ENCODE data around the gene RPA1. TPM values are rescaled to one million over a fixed set of nuclear protein-coding genes. Genes with fewer than 3 reads are reported as not detected.
"Not testable (repeated sequence)": the region's sequence is repeated elsewhere in the genome, so short reads cannot be mapped to it uniquely, and the experiment has no call there.

The RPA1 gene
- total RNA-seq, 1 donor from 2014 or later = 56.6 TPM

DNA sequence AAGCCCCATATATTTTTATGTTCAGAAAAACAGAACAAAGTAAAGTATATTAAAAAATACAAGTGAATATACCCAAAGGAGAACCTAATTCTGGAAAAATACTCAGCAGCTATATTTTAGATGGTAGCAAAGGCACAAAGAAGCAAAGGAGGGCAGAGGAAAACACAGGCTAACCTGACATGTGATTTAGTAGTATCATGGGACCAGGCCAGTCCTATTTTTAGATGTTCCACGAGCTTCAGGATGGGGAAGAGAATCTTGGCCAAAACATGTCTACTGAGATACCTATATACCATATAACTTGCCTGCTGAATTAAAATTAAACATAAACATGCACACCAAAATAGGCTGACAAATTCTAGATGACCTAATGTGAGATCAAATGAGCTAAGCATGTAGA is 33.0 kb upstream of the RPA1 start:
- Mint-ChIP-seq H3K27me3 (ENCODE audit: low read depth) (no peaks in the 10 kb centered on the region), H3K36me3 (ENCODE audit: low read depth) (peaks cover 11% of the 10 kb centered on the region), H3K9me3 (ENCODE audit: low read depth) (no peaks in the 10 kb centered on the region), H3K27ac (ENCODE audit: unreplicated experiment) (peak overlapping the region; percentile 58), H3K4me1 (ENCODE audit: low read depth) (peaks cover 14% of the 10 kb centered on the region), H3K4me3 (ENCODE audit: unreplicated experiment) (no peak overlapping the region)
- no peak for DNase-seq (ENCODE audit: low spot score)
- TF ChIP-seq, protein P1, sequence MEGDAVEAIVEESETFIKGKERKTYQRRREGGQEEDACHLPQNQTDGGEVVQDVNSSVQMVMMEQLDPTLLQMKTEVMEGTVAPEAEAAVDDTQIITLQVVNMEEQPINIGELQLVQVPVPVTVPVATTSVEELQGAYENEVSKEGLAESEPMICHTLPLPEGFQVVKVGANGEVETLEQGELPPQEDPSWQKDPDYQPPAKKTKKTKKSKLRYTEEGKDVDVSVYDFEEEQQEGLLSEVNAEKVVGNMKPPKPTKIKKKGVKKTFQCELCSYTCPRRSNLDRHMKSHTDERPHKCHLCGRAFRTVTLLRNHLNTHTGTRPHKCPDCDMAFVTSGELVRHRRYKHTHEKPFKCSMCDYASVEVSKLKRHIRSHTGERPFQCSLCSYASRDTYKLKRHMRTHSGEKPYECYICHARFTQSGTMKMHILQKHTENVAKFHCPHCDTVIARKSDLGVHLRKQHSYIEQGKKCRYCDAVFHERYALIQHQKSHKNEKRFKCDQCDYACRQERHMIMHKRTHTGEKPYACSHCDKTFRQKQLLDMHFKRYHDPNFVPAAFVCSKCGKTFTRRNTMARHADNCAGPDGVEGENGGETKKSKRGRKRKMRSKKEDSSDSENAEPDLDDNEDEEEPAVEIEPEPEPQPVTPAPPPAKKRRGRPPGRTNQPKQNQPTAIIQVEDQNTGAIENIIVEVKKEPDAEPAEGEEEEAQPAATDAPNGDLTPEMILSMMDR (IDR thresholded peaks at IDR 0.05) = no peak

DNA sequence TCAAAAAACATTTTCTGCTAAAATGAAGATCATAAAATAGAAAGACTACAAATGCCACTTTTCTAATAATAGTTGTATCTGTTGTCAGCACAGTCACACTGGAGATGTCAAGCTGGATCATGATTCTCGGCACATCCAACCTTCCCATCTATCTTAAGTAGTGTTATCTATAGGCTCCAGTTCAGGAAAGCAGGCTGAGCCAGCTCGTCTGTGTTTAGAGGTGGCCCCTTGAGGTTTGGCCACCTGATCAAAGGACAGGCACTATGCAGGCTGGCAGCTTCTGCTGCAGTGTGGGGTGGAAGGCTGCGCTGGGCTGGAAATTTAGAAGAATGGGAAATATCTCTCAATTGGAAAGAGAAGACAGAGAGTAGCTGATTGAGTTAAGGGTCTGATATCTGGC is 32.5 kb upstream of the RPA1 start:
- H3K36me3 Mint-ChIP-seq (ENCODE audit: low read depth) = peaks cover 11% of the 10 kb centered on the region
- no peaks in the 10 kb centered on the region for H3K27me3 Mint-ChIP-seq (ENCODE audit: low read depth)
- DNase-seq (ENCODE audit: low spot score) = no peak
- peaks cover 14% of the 10 kb centered on the region for H3K4me1 Mint-ChIP-seq (ENCODE audit: low read depth)
- H3K4me3 Mint-ChIP-seq (ENCODE audit: unreplicated experiment) = no peak overlapping the region
- TF ChIP-seq, protein P1 (IDR thresholded peaks at IDR 0.05) = no peak
- peak overlapping the region; percentile 58 for H3K27ac Mint-ChIP-seq (ENCODE audit: unreplicated experiment)
- no peaks in the 10 kb centered on the region for H3K9me3 Mint-ChIP-seq (ENCODE audit: low read depth)

- not testable (repeated sequence) for H3K9me3 Mint-ChIP-seq (ENCODE audit: low read depth); H3K27me3 Mint-ChIP-seq (ENCODE audit: low read depth); DNase-seq (ENCODE audit: low spot score); H3K27ac Mint-ChIP-seq (ENCODE audit: unreplicated experiment); H3K4me3 Mint-ChIP-seq (ENCODE audit: unreplicated experiment)
- Mint-ChIP-seq H3K36me3 (ENCODE audit: low read depth) (peaks cover 11% of the 10 kb centered on the region), H3K4me1 (ENCODE audit: low read depth) (peaks cover 14% of the 10 kb centered on the region)
These were observed 32.0 kb upstream of the RPA1 start for GRCh38 chr17:1797846-1798245.

GRCh38 chr17:1800240-1800639 is 29.6 kb upstream of the RPA1 start:
- H3K36me3 Mint-ChIP-seq (ENCODE audit: low read depth) = peaks cover 15% of the 10 kb centered on the region
- no peak overlapping the region for H3K27ac Mint-ChIP-seq (ENCODE audit: unreplicated experiment)
- peaks cover 10% of the 10 kb centered on the region for H3K4me1 Mint-ChIP-seq (ENCODE audit: low read depth)
- peak; percentile 34 for DNase-seq (ENCODE audit: low spot score)
- TF ChIP-seq, protein P1 (IDR thresholded peaks at IDR 0.05) = no peak
- H3K9me3 Mint-ChIP-seq (ENCODE audit: low read depth) = no peaks in the 10 kb centered on the region
- H3K4me3 Mint-ChIP-seq (ENCODE audit: unreplicated experiment) = no peak overlapping the region
- H3K27me3 Mint-ChIP-seq (ENCODE audit: low read depth) = no peaks in the 10 kb centered on the region

GRCh38 chr17:1800712-1801111 is 29.1 kb upstream of the RPA1 start:
- no peaks in the 10 kb centered on the region for H3K27me3 Mint-ChIP-seq (ENCODE audit: low read depth)
- H3K4me3 Mint-ChIP-seq (ENCODE audit: unreplicated experiment) = no peak overlapping the region
- H3K36me3 Mint-ChIP-seq (ENCODE audit: low read depth) = peaks cover 15% of the 10 kb centered on the region

DNA sequence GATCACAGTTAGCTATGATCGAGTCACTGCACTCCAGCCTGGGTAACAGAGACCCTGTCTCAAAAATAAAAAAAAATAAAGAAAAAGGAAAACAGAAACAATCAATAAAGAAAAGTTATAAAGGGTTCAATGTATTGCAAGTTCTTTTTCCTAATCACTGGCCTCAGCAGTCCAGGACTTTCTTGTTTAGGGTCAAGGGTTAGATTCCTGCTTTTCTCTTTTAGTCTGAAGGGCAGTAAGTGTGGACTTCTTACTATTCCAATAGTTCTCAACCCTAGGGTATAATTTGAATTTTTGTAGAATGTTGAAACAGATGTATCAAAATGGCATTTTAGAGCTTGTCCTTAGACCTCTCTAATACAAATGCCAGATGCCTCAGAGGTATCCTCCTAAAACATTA is 27.4 kb upstream of the RPA1 start:
- Mint-ChIP-seq H3K36me3 (ENCODE audit: low read depth) (peaks cover 15% of the 10 kb centered on the region), H3K27me3 (ENCODE audit: low read depth) (no peaks in the 10 kb centered on the region), H3K4me3 (ENCODE audit: unreplicated experiment) (no peak overlapping the region), H3K27ac (ENCODE audit: unreplicated experiment) (no peak overlapping the region), H3K9me3 (ENCODE audit: low read depth) (no peaks in the 10 kb centered on the region), H3K4me1 (ENCODE audit: low read depth) (peaks cover 2% of the 10 kb centered on the region)
- no peak for DNase-seq (ENCODE audit: low spot score)
- TF ChIP-seq, protein P1 (IDR thresholded peaks at IDR 0.05) = no peak

More at GRCh38 chr17:1800712-1801111, 29.1 kb upstream of the RPA1 start:
- DNase-seq (ENCODE audit: low spot score) = peak; percentile 2
- TF ChIP-seq, protein P1 (IDR thresholded peaks at IDR 0.05) = no peak
- H3K9me3 Mint-ChIP-seq (ENCODE audit: low read depth) = no peaks in the 10 kb centered on the region
- peaks cover 10% of the 10 kb centered on the region for H3K4me1 Mint-ChIP-seq (ENCODE audit: low read depth)
- no peak overlapping the region for H3K27ac Mint-ChIP-seq (ENCODE audit: unreplicated experiment)
